Activated CD4-positive, alpha-beta T cell treated with anti-CD3 and anti-CD28 coated beads for 36 hours (primary cell): ENCODE results near the gene GIPR. TPM values are rescaled to one million over a fixed set of nuclear protein-coding genes. Genes with fewer than 3 reads are reported as not detected.

Experiments used
- ATAC-seq: fragments of 200-7000 bp; cut with Tn5 transposase; one replicate; pipeline ENCODE4 v1.10.0; 2021; ENCODE audit warnings: mild to moderate bottlenecking, moderate library complexity
- CTCF ChIA-PET: fragments of 350-600 bp; sonication (Branson Sonifier 250); formaldehyde crosslinking; loops from one replicate; lab custom pipeline; 2021; ENCODE audit warnings: antibody characterized with exemption; lab: Charles Lee
- POLR2A ChIA-PET: fragments of 350-600 bp; sonication (Branson Sonifier 250); formaldehyde crosslinking; loops from one replicate; lab custom pipeline; 2021; ENCODE audit warnings: antibody characterized with exemption, inconsistent platforms; lab: Charles Lee
- DNase-seq: peaks from one replicate; pipeline ENCODE4 v3.0.0-alpha.2; 2020
- H3K27ac Mint-ChIP-seq: one replicate; pipeline ENCODE4 v1.8.0; 2021; ENCODE audit warnings: mixed read lengths
- H3K27me3 Mint-ChIP-seq: one replicate; pipeline ENCODE4 v1.8.0; 2021; ENCODE audit warnings: mixed read lengths
- H3K36me3 Mint-ChIP-seq: one replicate; pipeline ENCODE4 v1.8.0; 2021; ENCODE audit warnings: low read depth, mixed read lengths
- H3K4me1 Mint-ChIP-seq: one replicate; pipeline ENCODE4 v1.8.0; 2021; ENCODE audit warnings: mixed read lengths
- H3K4me3 Mint-ChIP-seq: one replicate; pipeline ENCODE4 v1.8.0; 2021; ENCODE audit warnings: mild to moderate bottlenecking, moderate library complexity, mixed read lengths
- H3K9me3 Mint-ChIP-seq: one replicate; pipeline ENCODE4 v1.8.0; 2021; ENCODE audit warnings: low read depth, mixed read lengths
- intact Hi-C, 2 experiments: fragments of 100-400 bp; cut with DNase I in 1 of 2; cut with micrococcal nuclease in 1 of 2; formaldehyde crosslinking; loops; one replicate each; pipeline versions ENCODE4 v1.14.2 to v1.15.1; 2022 to 2024; cut with DNase I, micrococcal nuclease
- total RNA-seq, 2 experiments: library from RNA; stranded (reverse); gene quantifications; one replicate each; pipeline ENCODE4 v1.2.3, GENCODE V29; 2021

The GIPR gene
- total RNA-seq, 2 experiments from 2014 or later = 4.5 to 5.9 TPM

- peak overlapping the region; percentile 73 for H3K4me3 Mint-ChIP-seq
- peaks cover 8% of the 10 kb centered on the region for H3K36me3 Mint-ChIP-seq
- intact Hi-C loops = loop anchor here in 1 of 2 experiments (10.0 kb wide), 1 partner anchor 241 kb away; the partner anchor contains the start of genes POLR1G and PPP1R13L
- H3K27ac Mint-ChIP-seq = peak overlapping the region; percentile 76
- H3K4me1 Mint-ChIP-seq = peaks cover 39% of the 10 kb centered on the region
- POLR2A ChIA-PET = interaction anchor here (0.6 to 0.9 kb wide), 3 partner anchors 60 to 138 kb away, joined by 3 to 14 read pairs (median 4); partner anchors contain the start of gene VASP
- H3K27me3 Mint-ChIP-seq = no peaks in the 10 kb centered on the region
- CTCF ChIA-PET = interaction anchor here (0.5 to 1.2 kb wide), 11 partner anchors 29 to 467 kb away, joined by 3 to 9 read pairs (median 4); partner anchors contain the start of genes BLOC1S3, OPA3 and QPCTL
- H3K9me3 Mint-ChIP-seq = no peaks in the 10 kb centered on the region
- DNase-seq (peak; percentile 90), ATAC-seq (peak; percentile 49)
These were observed 22.2 kb upstream of the GIPR start for GRCh38 chr19:45645631-45646344.

GRCh38 chr19:45646345-45646698 is 21.7 kb upstream of the GIPR start:
- no peak for DNase-seq
- CTCF ChIA-PET = interaction anchor here (0.5 to 1.2 kb wide), 10 partner anchors 35 to 468 kb away, joined by 3 to 9 read pairs (median 4); partner anchors contain the start of genes BLOC1S3, OPA3 and QPCTL
- H3K27me3 Mint-ChIP-seq = no peaks in the 10 kb centered on the region
- POLR2A ChIA-PET = interaction anchor here (0.6 to 0.9 kb wide), 2 partner anchors 59 to 139 kb away, joined by 3 to 14 read pairs; partner anchors contain the start of gene VASP
- intact Hi-C loops = loop anchor here in 1 of 2 experiments (10.0 kb wide), 1 partner anchor 242 kb away; the partner anchor contains the start of genes POLR1G and PPP1R13L
- H3K4me1 Mint-ChIP-seq = peaks cover 33% of the 10 kb centered on the region
- H3K27ac Mint-ChIP-seq = peak overlapping the region; percentile 76
- peaks cover 3% of the 10 kb centered on the region for H3K36me3 Mint-ChIP-seq
- H3K4me3 Mint-ChIP-seq = peak overlapping the region; percentile 73
- H3K9me3 Mint-ChIP-seq = no peaks in the 10 kb centered on the region
- no peak for ATAC-seq

DNA sequence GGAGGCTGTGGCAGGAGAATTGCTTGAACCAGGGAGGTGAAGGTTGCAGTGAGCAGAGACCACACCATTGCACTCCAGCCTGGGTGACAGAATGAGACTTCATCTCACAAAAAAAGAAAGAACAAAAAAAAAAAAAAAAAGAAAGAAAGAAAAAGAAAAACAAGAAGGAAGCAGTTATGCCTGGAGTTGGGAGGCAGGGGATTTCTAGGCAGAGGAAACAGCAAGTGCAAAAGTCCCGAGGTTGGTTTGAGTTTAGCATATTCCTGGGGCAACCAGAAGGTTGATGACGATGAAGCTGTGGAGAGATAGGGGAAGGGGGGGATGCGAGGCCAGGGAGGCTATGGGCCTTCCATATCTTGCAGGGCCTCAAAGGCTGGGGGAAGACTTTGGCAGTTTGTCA is 17.3 kb upstream of the GIPR start:
- H3K27ac Mint-ChIP-seq = no peak overlapping the region
- H3K36me3 Mint-ChIP-seq = no peaks in the 10 kb centered on the region
- no peak for ATAC-seq
- intact Hi-C loops = no loop called here
- no peaks in the 10 kb centered on the region for H3K27me3 Mint-ChIP-seq
- no peaks in the 10 kb centered on the region for H3K9me3 Mint-ChIP-seq
- ChIA-PET CTCF (interaction anchor here (0.6 to 1.0 kb wide), 4 partner anchors 42 to 312 kb away, joined by 3 to 4 read pairs (median 3); no protein-coding TSS in a partner anchor), POLR2A (interaction anchor here (0.6 kb wide), 1 partner anchor 1513 kb away, joined by 4 read pairs; no protein-coding TSS in a partner anchor)
- no peak overlapping the region for H3K4me3 Mint-ChIP-seq
- peaks cover 8% of the 10 kb centered on the region for H3K4me1 Mint-ChIP-seq
- DNase-seq = no peak

- ChIA-PET CTCF (no interaction called here), POLR2A (no interaction called here)
- Mint-ChIP-seq H3K27ac (no peak overlapping the region), H3K4me3 (no peak overlapping the region), H3K36me3 (no peaks in the 10 kb centered on the region), H3K4me1 (no peaks in the 10 kb centered on the region), H3K9me3 (no peaks in the 10 kb centered on the region), H3K27me3 (peaks cover 1% of the 10 kb centered on the region)
- ATAC-seq (no peak), DNase-seq (no peak)
- intact Hi-C loops = no loop called here
These were observed 14.4 kb upstream of the GIPR start for GRCh38 chr19:45653634-45654033.

- POLR2A ChIA-PET = no interaction called here
- peaks cover 7% of the 10 kb centered on the region for H3K27me3 Mint-ChIP-seq
- DNase-seq (no peak), ATAC-seq (no peak)
- H3K27ac Mint-ChIP-seq = no peak overlapping the region
- intact Hi-C loops = no loop called here
- H3K4me3 Mint-ChIP-seq = no peak overlapping the region
- CTCF ChIA-PET = interaction anchor here (0.6 kb wide), 1 partner anchor 38 kb away, joined by 3 read pairs; no protein-coding TSS in a partner anchor
- no peaks in the 10 kb centered on the region for H3K9me3 Mint-ChIP-seq
- H3K4me1 Mint-ChIP-seq = no peaks in the 10 kb centered on the region
- no peaks in the 10 kb centered on the region for H3K36me3 Mint-ChIP-seq
These were observed 12.9 kb upstream of the GIPR start for GRCh38 chr19:45655073-45655472.

DNA sequence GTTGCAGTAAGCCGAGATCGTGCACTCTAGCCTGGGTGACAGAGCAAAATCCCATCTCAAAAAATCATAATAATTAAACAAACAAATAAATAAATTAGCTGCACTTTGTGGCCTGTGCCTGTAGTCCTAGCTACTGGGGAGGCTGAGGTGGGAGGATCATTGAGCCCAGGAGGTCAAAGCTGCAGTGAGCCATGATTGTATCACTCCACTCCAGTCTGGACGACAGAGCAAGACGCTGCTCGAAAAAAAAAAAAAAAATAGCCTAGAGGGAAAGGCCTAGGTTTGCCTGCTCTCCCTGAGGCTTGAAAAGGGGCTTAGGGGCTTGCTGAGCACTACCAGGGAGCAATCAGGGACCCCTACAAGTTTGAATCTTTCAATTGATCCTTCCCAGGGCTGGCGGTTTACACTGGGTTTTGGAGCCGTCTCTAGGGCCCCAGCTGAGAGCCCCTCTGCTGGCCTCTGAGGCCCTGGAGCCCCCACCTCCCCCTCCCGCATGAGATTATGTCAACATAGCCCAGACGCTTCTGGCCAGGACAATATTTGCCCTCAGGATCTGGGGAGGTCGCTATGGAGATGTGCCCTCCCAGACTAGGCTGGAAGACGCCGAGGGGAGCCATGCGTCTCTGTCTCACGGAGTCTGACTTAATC is 10.4 kb upstream of the GIPR start:
- Mint-ChIP-seq H3K36me3 (no peaks in the 10 kb centered on the region), H3K4me1 (no peaks in the 10 kb centered on the region), H3K27ac (no peak overlapping the region), H3K9me3 (no peaks in the 10 kb centered on the region), H3K4me3 (no peak overlapping the region), H3K27me3 (peaks cover 13% of the 10 kb centered on the region)
- DNase-seq (no peak), ATAC-seq (no peak)
- POLR2A ChIA-PET = interaction anchor here (0.6 kb wide), 1 partner anchor 35 kb away, joined by 3 read pairs; the partner anchor contains the start of gene QPCTL
- CTCF ChIA-PET = no interaction called here
- intact Hi-C loops = no loop called here

GRCh38 chr19:45659096-45659729 is 8.8 kb upstream of the GIPR start:
- intact Hi-C loops = no loop called here
- no peak for ATAC-seq
- POLR2A ChIA-PET = no interaction called here
- no peak for DNase-seq
- H3K9me3 Mint-ChIP-seq = no peaks in the 10 kb centered on the region
- CTCF ChIA-PET = interaction anchor here (0.6 kb wide), 1 partner anchor 22 kb away, joined by 3 read pairs; no protein-coding TSS in a partner anchor
- no peaks in the 10 kb centered on the region for H3K36me3 Mint-ChIP-seq
- no peaks in the 10 kb centered on the region for H3K4me1 Mint-ChIP-seq
- H3K27ac Mint-ChIP-seq = no peak overlapping the region
- no peak overlapping the region for H3K4me3 Mint-ChIP-seq
- H3K27me3 Mint-ChIP-seq = peaks cover 13% of the 10 kb centered on the region

- DNase-seq (no peak), ATAC-seq (no peak)
- ChIA-PET POLR2A (no interaction called here), CTCF (no interaction called here)
- Mint-ChIP-seq H3K4me1 (no peaks in the 10 kb centered on the region), H3K27ac (no peak overlapping the region), H3K36me3 (no peaks in the 10 kb centered on the region), H3K4me3 (no peak overlapping the region), H3K27me3 (peaks cover 17% of the 10 kb centered on the region), H3K9me3 (no peaks in the 10 kb centered on the region)
- intact Hi-C loops = no loop called here
These were observed 7.4 kb upstream of the GIPR start for GRCh38 chr19:45660636-45661035.

DNA sequence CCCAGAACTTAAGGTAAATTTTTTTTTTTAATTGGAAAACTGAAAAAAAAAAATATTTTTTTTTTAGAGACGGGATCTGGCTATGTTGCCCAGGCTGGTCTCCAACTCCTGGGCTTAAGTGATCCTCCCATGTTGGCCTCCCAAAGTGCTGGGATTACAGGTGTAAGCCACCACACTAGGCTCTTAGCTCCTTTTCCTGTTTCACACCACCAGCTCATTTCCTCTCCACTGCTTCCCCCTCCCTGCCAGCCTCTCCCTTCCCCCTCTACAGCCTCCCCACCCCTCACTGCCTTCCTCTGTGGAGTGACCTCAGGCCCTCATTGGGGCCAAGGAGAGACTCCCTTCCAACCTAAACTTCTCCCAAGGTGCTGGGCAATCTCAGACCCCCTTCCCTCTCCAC is 4.2 kb upstream of the GIPR start:
- Mint-ChIP-seq H3K27ac (no peak overlapping the region), H3K27me3 (peaks cover 15% of the 10 kb centered on the region), H3K9me3 (no peaks in the 10 kb centered on the region), H3K4me1 (peaks cover 15% of the 10 kb centered on the region), H3K4me3 (no peak overlapping the region), H3K36me3 (no peaks in the 10 kb centered on the region)
- intact Hi-C loops = no loop called here
- ChIA-PET POLR2A (no interaction called here), CTCF (interaction anchor here (1.1 kb wide), 1 partner anchor 179 kb away, joined by 3 read pairs; no protein-coding TSS in a partner anchor)
- ATAC-seq = no peak
- DNase-seq = no peak

DNA sequence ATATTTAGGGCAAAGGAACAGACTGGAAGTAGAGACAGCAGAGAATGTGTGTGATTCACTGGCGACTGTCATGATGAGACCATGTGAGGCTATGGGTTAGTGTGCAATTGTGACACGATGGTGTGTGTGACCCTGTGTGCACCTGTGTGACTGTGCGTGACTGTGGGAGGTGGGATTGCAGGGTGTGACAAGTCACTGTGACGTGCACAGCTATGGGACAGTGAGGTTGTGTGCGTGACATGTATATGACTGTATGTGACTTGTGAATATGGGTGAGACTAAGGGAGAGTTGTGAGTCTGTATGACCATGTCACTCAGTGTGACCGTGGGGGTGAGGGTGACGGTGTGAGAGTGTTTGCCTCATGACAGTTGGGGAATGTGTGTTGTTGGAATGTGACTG is 3.4 kb upstream of the GIPR start:
- no peak for DNase-seq
- no peak overlapping the region for H3K4me3 Mint-ChIP-seq
- intact Hi-C loops = no loop called here
- H3K27me3 Mint-ChIP-seq = peaks cover 13% of the 10 kb centered on the region
- peak overlapping the region; percentile 6 for H3K27ac Mint-ChIP-seq
- CTCF ChIA-PET = no interaction called here
- peaks cover 21% of the 10 kb centered on the region for H3K4me1 Mint-ChIP-seq
- POLR2A ChIA-PET = no interaction called here
- no peak for ATAC-seq
- H3K9me3 Mint-ChIP-seq = no peaks in the 10 kb centered on the region
- H3K36me3 Mint-ChIP-seq = no peaks in the 10 kb centered on the region
